ENCODE results near the gene SCN7A.
"Not testable (repeated sequence)": the region's sequence is repeated elsewhere in the genome, so short reads cannot be mapped to it uniquely, and the experiment has no call there.

The SCN7A gene

DNA sequence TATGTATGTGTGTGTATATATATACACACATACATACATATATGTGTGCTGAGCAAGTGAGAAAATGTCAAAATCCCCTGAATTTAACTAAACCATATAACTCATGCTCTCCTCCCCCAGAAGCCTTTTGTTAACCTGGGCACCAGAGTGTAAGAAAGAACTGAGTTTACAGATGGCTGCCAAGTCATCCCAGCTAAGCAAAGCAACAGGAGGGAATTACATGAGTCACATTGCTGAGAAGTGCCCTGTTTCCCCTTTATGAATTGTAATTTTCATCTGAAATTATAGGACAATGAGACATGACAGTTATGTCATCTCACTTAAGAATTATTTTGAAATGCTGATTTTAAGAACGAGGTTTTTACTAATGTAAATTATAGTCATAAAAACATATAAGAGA, 29.9 kb downstream of the SCN7A start:
- TF ChIP-seq, protein P1, sequence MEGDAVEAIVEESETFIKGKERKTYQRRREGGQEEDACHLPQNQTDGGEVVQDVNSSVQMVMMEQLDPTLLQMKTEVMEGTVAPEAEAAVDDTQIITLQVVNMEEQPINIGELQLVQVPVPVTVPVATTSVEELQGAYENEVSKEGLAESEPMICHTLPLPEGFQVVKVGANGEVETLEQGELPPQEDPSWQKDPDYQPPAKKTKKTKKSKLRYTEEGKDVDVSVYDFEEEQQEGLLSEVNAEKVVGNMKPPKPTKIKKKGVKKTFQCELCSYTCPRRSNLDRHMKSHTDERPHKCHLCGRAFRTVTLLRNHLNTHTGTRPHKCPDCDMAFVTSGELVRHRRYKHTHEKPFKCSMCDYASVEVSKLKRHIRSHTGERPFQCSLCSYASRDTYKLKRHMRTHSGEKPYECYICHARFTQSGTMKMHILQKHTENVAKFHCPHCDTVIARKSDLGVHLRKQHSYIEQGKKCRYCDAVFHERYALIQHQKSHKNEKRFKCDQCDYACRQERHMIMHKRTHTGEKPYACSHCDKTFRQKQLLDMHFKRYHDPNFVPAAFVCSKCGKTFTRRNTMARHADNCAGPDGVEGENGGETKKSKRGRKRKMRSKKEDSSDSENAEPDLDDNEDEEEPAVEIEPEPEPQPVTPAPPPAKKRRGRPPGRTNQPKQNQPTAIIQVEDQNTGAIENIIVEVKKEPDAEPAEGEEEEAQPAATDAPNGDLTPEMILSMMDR (IDR thresholded peaks at IDR 0.05; ENCODE audit: low read depth, low read length) = no peak
- TF ChIP-seq EZH2phosphoT487 (IDR thresholded peaks at IDR 0.05; ENCODE audit: low read depth) = no peak

DNA sequence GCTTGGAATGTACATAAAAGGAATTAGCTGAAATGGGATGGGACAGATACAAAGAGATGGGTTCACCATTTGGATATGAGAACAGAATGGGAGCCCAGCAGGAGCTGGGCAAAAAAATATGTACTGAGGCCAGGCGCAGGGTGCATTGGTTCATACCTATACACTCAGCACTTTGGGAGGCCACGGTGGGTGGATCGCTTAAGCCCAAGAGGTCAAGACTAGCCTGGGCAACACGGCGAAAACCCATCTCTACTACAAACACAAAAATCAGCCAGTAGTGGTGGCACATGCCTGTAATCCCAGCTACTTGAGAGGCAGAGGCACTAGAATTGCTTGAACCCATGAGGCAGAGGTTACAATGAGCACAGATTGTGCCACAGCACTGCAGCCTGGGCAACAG, 30.4 kb downstream of the SCN7A start:
- no peaks in the 10 kb centered on the region for H3K27me3 ChIP-seq (ENCODE audit: low read depth, low read length)
- H2AFZ ChIP-seq (ENCODE audit: low read depth, low read length) = no peak overlapping the region
- no peak overlapping the region for H3K4me2 ChIP-seq (ENCODE audit: low read length)
- TF ChIP-seq EZH2phosphoT487 (IDR thresholded peaks at IDR 0.05; ENCODE audit: low read depth) = no peak
- TF ChIP-seq, protein P1 (IDR thresholded peaks at IDR 0.05; ENCODE audit: low read depth, low read length) = no peak
- no peaks in the 10 kb centered on the region for H3K4me1 ChIP-seq (ENCODE audit: low read length)
- no peak overlapping the region for H3K27ac ChIP-seq (ENCODE audit: low read length)
- H3K4me3 ChIP-seq (ENCODE audit: low read length) = no peak overlapping the region
- H3K9me3 ChIP-seq (ENCODE audit: insufficient read depth, low read length) = no peaks in the 10 kb centered on the region
- no peaks in the 10 kb centered on the region for H3K36me3 ChIP-seq (replicated peaks; ENCODE audit: low read depth, low read length)
- no peaks in the 10 kb centered on the region for H4K20me1 ChIP-seq (ENCODE audit: insufficient read depth, low read length)
- H3K79me2 ChIP-seq (ENCODE audit: low read length) = no peaks in the 10 kb centered on the region
- H3K9ac ChIP-seq (ENCODE audit: low read length) = no peak overlapping the region

More for the DNA sequence above, 29.9 kb downstream of the SCN7A start:
- no peak overlapping the region for H3K9ac ChIP-seq (ENCODE audit: low read length)
- no peaks in the 10 kb centered on the region for H3K9me3 ChIP-seq (ENCODE audit: insufficient read depth, low read length)
- no peak overlapping the region for H3K27ac ChIP-seq (ENCODE audit: low read length)
- no peaks in the 10 kb centered on the region for H3K4me1 ChIP-seq (ENCODE audit: low read length)
- no peaks in the 10 kb centered on the region for H3K36me3 ChIP-seq (replicated peaks; ENCODE audit: low read depth, low read length)
- H3K4me2 ChIP-seq (ENCODE audit: low read length) = no peak overlapping the region
- H2AFZ ChIP-seq (ENCODE audit: low read depth, low read length) = no peak overlapping the region
- H3K79me2 ChIP-seq (ENCODE audit: low read length) = no peaks in the 10 kb centered on the region
- no peaks in the 10 kb centered on the region for H4K20me1 ChIP-seq (ENCODE audit: insufficient read depth, low read length)
- H3K27me3 ChIP-seq (ENCODE audit: low read depth, low read length) = no peaks in the 10 kb centered on the region
- no peak overlapping the region for H3K4me3 ChIP-seq (ENCODE audit: low read length)

- Histone ChIP-seq H2AFZ (ENCODE audit: low read depth, low read length) (no peak overlapping the region), H3K9ac (ENCODE audit: low read length) (no peak overlapping the region), H3K4me1 (ENCODE audit: low read length) (no peaks in the 10 kb centered on the region), H3K36me3 (replicated peaks; ENCODE audit: low read depth, low read length) (no peaks in the 10 kb centered on the region), H3K4me3 (ENCODE audit: low read length) (no peak overlapping the region), H3K27ac (ENCODE audit: low read length) (no peak overlapping the region), H3K4me2 (ENCODE audit: low read length) (no peak overlapping the region), H3K27me3 (ENCODE audit: low read depth, low read length) (peaks cover 6% of the 10 kb centered on the region), H3K9me3 (ENCODE audit: insufficient read depth, low read length) (no peaks in the 10 kb centered on the region), H3K79me2 (ENCODE audit: low read length) (no peaks in the 10 kb centered on the region), H4K20me1 (ENCODE audit: insufficient read depth, low read length) (no peaks in the 10 kb centered on the region)
- TF ChIP-seq, protein P1 (IDR thresholded peaks at IDR 0.05; ENCODE audit: low read depth, low read length) = no peak
- TF ChIP-seq EZH2phosphoT487 (IDR thresholded peaks at IDR 0.05; ENCODE audit: low read depth) = no peak
Measured at GRCh38 chr2:166458674-166459073, 35.4 kb downstream of the SCN7A start.

- H3K4me2 ChIP-seq (ENCODE audit: low read length); H3K36me3 ChIP-seq (replicated peaks; ENCODE audit: low read depth, low read length); H3K4me3 ChIP-seq (ENCODE audit: low read length); H3K27ac ChIP-seq (ENCODE audit: low read length); H3K79me2 ChIP-seq (ENCODE audit: low read length); H3K9me3 ChIP-seq (ENCODE audit: insufficient read depth, low read length); H2AFZ ChIP-seq (ENCODE audit: low read depth, low read length); H3K4me1 ChIP-seq (ENCODE audit: low read length); H3K9ac ChIP-seq (ENCODE audit: low read length); H4K20me1 ChIP-seq (ENCODE audit: insufficient read depth, low read length): not testable (repeated sequence)
- peaks cover 18% of the 10 kb centered on the region for H3K27me3 ChIP-seq (ENCODE audit: low read depth, low read length)
Measured at GRCh38 chr2:166455823-166456222, 38.2 kb downstream of the SCN7A start.

Measured in OCI-LY3 (cell line).